HG03159 (cell line): ENCODE results near the gene PITRM1.
A peak's percentile ranks its signal among the peaks of the same experiment; 100 is the strongest.
"Not testable (repeated sequence)": the region's sequence is repeated elsewhere in the genome, so short reads cannot be mapped to it uniquely, and the experiment has no call there.

Source experiments
- ATAC-seq: cut with Tn5 transposase; IDR thresholded peaks from one replicate; pipeline ENCODE4 v1.9.1; 2021; ENCODE audit warnings: mild to moderate bottlenecking, moderate library complexity; ENCODE audit not compliant: unreplicated experiment

Gene PITRM1

GRCh38 chr10:3197348-3198003 is 24.9 kb upstream of the PITRM1 start:
- ATAC-seq: peak; percentile 70

GRCh38 chr10:3196958-3197347 is 24.4 kb upstream of the PITRM1 start:
- no peak for ATAC-seq

GRCh38 chr10:3196482-3196881 is 23.9 kb upstream of the PITRM1 start:
- no peak for ATAC-seq

- ATAC-seq: no peak
Observed at GRCh38 chr10:3195726-3196125, 23.1 kb upstream of the PITRM1 start.

- no peak for ATAC-seq
Observed at GRCh38 chr10:3195286-3195685, 22.7 kb upstream of the PITRM1 start.

GRCh38 chr10:3194871-3195270 is 22.3 kb upstream of the PITRM1 start:
- ATAC-seq: no peak

- ATAC-seq: no peak
Observed at GRCh38 chr10:3193751-3194150, 21.2 kb upstream of the PITRM1 start.

GRCh38 chr10:3192856-3193635 is 20.5 kb upstream of the PITRM1 start:
- peak; percentile 55 for ATAC-seq

GRCh38 chr10:3190817-3191216 is 18.2 kb upstream of the PITRM1 start:
- ATAC-seq: no peak

- ATAC-seq: not testable (repeated sequence)
Observed at GRCh38 chr10:3187229-3187628, 14.6 kb upstream of the PITRM1 start.

- no peak for ATAC-seq
Observed at GRCh38 chr10:3186368-3186767, 13.8 kb upstream of the PITRM1 start.

GRCh38 chr10:3185386-3185785 is 12.8 kb upstream of the PITRM1 start:
- no peak for ATAC-seq

- ATAC-seq: no peak
Observed at GRCh38 chr10:3180355-3181025, 7.9 kb upstream of the PITRM1 start.

- ATAC-seq: no peak
Observed at GRCh38 chr10:3179174-3179573, 6.6 kb upstream of the PITRM1 start.

- ATAC-seq: no peak
Observed at GRCh38 chr10:3178042-3178441, 5.5 kb upstream of the PITRM1 start.

- peak; percentile 36 for ATAC-seq
Observed at GRCh38 chr10:3173171-3173878, 743 bp upstream of the PITRM1 start.

- peak; percentile 2 for ATAC-seq
Observed at GRCh38 chr10:3172081-3172445, 519 bp downstream of the PITRM1 start.

- not testable (repeated sequence) for ATAC-seq
Observed at GRCh38 chr10:3171488-3171887, 1.1 kb downstream of the PITRM1 start.

GRCh38 chr10:3169673-3170072 is 2.9 kb downstream of the PITRM1 start:
- ATAC-seq: no peak

GRCh38 chr10:3169271-3169670 is 3.3 kb downstream of the PITRM1 start:
- no peak for ATAC-seq

- ATAC-seq: no peak
Observed at GRCh38 chr10:3167611-3168330, 4.8 kb downstream of the PITRM1 start.
